K562 (cell line): Measurements from ENCODE around the gene DNAL4. TPM values are rescaled to one million over a fixed set of nuclear protein-coding genes. Genes with fewer than 3 reads are reported as not detected.

ENCODE experiments used
- BMI1 ChIP-seq: fragments of 150-350 bp; IDR thresholded peaks from 2 replicates; pipeline ENCODE4 v1.6.1; 2014; ENCODE audit warnings: low read length
- EGR1 ChIP-seq: fragments of 450-650 bp; conservative IDR thresholded peaks from 2 replicates; pipeline ENCODE4 v1.6.1; 2017; ENCODE audit warnings: mild to moderate bottlenecking
- ESRRB ChIP-seq: fragments of 250-450 bp; sonication (Bioruptor Pico); IDR thresholded peaks from 2 replicates; pipeline ENCODE4 v1.5.0; 2020; ENCODE audit warnings: mild to moderate bottlenecking, moderate library complexity, borderline replicate concordance
- ETV6 ChIP-seq, 3 experiments: fragments of 150-350 bp in 1 of 3; sonication (generic) in 1 of 3; formaldehyde crosslinking in 1 of 3; IDR thresholded peaks; 2 replicates each; pipeline versions ENCODE4 v1.6.1 to v1.8.0; 2014 to 2022; ENCODE audit warnings: borderline replicate concordance in 2 of 3, low read depth in 2 of 3, antibody characterized with exemption in 1 of 3, low read length in 1 of 3, mild to moderate bottlenecking in 1 of 3, missing genetic modification reagents in 1 of 3
- FIP1L1 ChIP-seq: fragments of 200-400 bp; formaldehyde crosslinking; IDR thresholded peaks from 2 replicates; pipeline ENCODE4 v1.6.1; 2018; ENCODE audit warnings: mild to moderate bottlenecking, low read depth, low read length; ENCODE audit not compliant: poor library complexity, severe bottlenecking
- LARP7 ChIP-seq: fragments of 450-650 bp; IDR thresholded peaks from 2 replicates; pipeline ENCODE4 v1.6.1; 2016
- MAFK ChIP-seq: IDR thresholded peaks from 2 replicates; pipeline ENCODE4 v1.6.1; 2011; ENCODE audit warnings: low read length, improper control_type of control experiment
- MBD2 ChIP-seq: sonication (generic); IDR thresholded peaks from 2 replicates; pipeline ENCODE4 v1.6.1; 2016; ENCODE audit warnings: low read depth, borderline replicate concordance
- RB1 ChIP-seq: fragments of 450-650 bp; IDR thresholded peaks from 2 replicates; pipeline ENCODE4 v1.6.1; 2017; ENCODE audit warnings: low read depth, mild to moderate bottlenecking
- SUPT5H ChIP-seq: fragments of 450-650 bp; IDR thresholded peaks from 2 replicates; pipeline ENCODE4 v1.6.1; 2016
- TBP ChIP-seq: optimal IDR thresholded peaks from 2 replicates; pipeline ENCODE3; 2011; ENCODE audit warnings: low read depth, low read length, improper control_type of control experiment
- ZBED1 ChIP-seq: IDR thresholded peaks from 2 replicates; pipeline ENCODE4 v1.6.1; 2014
- polyA plus RNA-seq, 8 experiments: library from polyadenylated mRNA; depleted of rRNA in 4 of 8; stranded (reverse) in 5 of 8; unstranded in 3 of 8; fragments of >200 nt; fragmentation: Nextera tagmentation in 2 of 8; fragmentation: Illumina TruSeq in 1 of 8; extraction: Ambion mirVana in 2 of 8; extraction: Trizol in 1 of 8; gene quantifications; 2 replicates each; pipeline versions ENCODE4 v1.2.1 to v1.2.3, GENCODE V29; 2011 to 2014; ENCODE audit warnings: inconsistent platforms in 1 of 8, missing spikeins in 1 of 8
- total RNA-seq, 7 experiments: library from RNA; depleted of rRNA in 6 of 7; stranded (reverse); fragments of >200 nt in 6 of 7; fragmentation: Illumina TruSeq in 2 of 7; extraction: Trizol in 2 of 7; gene quantifications; 2 replicates each; pipeline versions ENCODE4 v1.2.1 to v1.2.3, GENCODE V29; 2011 to 2021; ENCODE audit warnings: low replicate concordance in 1 of 7
- TF ChIP-seq, protein P1 (sequence below): fragments of 450-650 bp; IDR thresholded peaks from 2 replicates; pipeline ENCODE4 v1.6.1; 2016; ENCODE audit warnings: mild to moderate bottlenecking, moderate library complexity
- TF ChIP-seq, protein P2 (sequence below), 2 experiments: IDR thresholded peaks in 1 of 2; conservative IDR thresholded peaks in 1 of 2; 2 replicates each; pipeline ENCODE4 v1.6.1; 2016; ENCODE audit warnings: low read depth in 2 of 2, mild to moderate bottlenecking in 1 of 2, missing compliant biosample characterization in 1 of 2, missing genetic modification characterization in 1 of 2, moderate library complexity in 1 of 2

The DNAL4 gene
- total and polyA plus RNA-seq, 9 of the 15 experiments (the other 6 are each of a cell fraction or from before 2014, with no cell fraction given): 0.20 to 9.4 (median 5.2) TPM

DNA sequence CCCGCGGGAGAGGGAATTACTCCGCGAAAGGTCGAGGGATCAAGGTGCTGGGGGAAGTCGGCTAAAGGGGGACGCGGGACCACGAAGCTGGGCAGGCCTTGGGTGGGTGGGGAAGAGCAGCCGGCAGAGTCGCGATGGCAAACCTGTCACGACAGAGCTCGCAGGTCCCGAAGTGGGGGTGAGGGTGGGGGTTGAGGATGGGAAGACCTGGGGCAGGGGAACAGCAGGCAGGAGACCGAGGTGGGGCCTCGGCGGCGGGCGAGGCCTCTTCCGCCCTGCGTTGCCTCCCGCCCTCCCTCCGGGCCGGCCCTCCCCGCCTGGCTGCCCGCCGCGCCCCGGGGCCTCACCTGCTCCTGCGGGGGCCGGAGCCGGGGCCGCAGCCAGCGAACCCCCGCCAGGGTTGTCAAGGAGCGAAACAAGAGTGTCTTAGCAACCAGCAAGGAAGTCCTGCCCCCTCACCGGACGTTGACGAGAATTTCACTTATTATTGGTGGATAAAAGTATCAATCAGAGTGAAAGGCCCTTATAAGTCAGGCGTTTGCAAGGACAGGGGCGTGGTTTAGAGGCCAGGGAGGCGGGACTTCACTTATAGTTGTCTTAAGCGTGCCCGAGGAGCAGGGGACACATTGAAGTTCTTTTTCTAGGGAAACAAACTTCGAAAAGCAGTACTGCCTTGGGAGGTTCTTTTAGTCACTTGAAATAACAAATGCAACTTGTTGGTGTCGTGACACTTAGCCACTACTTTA lies at the start of gene DNAL4 (continued):
- TF ChIP-seq LARP7: no peak
- peak; percentile 54; the same call in 1 of the 2 replicates for TF ChIP-seq MBD2
- TF ChIP-seq ETV6 (IDR thresholded peaks at IDR 0.05; ENCODE audit: borderline replicate concordance in 1 of 2, low read depth in 2 of 2, low read length in 1 of 2): no peak
- TF ChIP-seq ETV6 (CRISPR knock-in tag; IDR thresholded peaks at IDR 0.05; ENCODE audit: borderline replicate concordance): no peak
- TF ChIP-seq, protein P1, sequence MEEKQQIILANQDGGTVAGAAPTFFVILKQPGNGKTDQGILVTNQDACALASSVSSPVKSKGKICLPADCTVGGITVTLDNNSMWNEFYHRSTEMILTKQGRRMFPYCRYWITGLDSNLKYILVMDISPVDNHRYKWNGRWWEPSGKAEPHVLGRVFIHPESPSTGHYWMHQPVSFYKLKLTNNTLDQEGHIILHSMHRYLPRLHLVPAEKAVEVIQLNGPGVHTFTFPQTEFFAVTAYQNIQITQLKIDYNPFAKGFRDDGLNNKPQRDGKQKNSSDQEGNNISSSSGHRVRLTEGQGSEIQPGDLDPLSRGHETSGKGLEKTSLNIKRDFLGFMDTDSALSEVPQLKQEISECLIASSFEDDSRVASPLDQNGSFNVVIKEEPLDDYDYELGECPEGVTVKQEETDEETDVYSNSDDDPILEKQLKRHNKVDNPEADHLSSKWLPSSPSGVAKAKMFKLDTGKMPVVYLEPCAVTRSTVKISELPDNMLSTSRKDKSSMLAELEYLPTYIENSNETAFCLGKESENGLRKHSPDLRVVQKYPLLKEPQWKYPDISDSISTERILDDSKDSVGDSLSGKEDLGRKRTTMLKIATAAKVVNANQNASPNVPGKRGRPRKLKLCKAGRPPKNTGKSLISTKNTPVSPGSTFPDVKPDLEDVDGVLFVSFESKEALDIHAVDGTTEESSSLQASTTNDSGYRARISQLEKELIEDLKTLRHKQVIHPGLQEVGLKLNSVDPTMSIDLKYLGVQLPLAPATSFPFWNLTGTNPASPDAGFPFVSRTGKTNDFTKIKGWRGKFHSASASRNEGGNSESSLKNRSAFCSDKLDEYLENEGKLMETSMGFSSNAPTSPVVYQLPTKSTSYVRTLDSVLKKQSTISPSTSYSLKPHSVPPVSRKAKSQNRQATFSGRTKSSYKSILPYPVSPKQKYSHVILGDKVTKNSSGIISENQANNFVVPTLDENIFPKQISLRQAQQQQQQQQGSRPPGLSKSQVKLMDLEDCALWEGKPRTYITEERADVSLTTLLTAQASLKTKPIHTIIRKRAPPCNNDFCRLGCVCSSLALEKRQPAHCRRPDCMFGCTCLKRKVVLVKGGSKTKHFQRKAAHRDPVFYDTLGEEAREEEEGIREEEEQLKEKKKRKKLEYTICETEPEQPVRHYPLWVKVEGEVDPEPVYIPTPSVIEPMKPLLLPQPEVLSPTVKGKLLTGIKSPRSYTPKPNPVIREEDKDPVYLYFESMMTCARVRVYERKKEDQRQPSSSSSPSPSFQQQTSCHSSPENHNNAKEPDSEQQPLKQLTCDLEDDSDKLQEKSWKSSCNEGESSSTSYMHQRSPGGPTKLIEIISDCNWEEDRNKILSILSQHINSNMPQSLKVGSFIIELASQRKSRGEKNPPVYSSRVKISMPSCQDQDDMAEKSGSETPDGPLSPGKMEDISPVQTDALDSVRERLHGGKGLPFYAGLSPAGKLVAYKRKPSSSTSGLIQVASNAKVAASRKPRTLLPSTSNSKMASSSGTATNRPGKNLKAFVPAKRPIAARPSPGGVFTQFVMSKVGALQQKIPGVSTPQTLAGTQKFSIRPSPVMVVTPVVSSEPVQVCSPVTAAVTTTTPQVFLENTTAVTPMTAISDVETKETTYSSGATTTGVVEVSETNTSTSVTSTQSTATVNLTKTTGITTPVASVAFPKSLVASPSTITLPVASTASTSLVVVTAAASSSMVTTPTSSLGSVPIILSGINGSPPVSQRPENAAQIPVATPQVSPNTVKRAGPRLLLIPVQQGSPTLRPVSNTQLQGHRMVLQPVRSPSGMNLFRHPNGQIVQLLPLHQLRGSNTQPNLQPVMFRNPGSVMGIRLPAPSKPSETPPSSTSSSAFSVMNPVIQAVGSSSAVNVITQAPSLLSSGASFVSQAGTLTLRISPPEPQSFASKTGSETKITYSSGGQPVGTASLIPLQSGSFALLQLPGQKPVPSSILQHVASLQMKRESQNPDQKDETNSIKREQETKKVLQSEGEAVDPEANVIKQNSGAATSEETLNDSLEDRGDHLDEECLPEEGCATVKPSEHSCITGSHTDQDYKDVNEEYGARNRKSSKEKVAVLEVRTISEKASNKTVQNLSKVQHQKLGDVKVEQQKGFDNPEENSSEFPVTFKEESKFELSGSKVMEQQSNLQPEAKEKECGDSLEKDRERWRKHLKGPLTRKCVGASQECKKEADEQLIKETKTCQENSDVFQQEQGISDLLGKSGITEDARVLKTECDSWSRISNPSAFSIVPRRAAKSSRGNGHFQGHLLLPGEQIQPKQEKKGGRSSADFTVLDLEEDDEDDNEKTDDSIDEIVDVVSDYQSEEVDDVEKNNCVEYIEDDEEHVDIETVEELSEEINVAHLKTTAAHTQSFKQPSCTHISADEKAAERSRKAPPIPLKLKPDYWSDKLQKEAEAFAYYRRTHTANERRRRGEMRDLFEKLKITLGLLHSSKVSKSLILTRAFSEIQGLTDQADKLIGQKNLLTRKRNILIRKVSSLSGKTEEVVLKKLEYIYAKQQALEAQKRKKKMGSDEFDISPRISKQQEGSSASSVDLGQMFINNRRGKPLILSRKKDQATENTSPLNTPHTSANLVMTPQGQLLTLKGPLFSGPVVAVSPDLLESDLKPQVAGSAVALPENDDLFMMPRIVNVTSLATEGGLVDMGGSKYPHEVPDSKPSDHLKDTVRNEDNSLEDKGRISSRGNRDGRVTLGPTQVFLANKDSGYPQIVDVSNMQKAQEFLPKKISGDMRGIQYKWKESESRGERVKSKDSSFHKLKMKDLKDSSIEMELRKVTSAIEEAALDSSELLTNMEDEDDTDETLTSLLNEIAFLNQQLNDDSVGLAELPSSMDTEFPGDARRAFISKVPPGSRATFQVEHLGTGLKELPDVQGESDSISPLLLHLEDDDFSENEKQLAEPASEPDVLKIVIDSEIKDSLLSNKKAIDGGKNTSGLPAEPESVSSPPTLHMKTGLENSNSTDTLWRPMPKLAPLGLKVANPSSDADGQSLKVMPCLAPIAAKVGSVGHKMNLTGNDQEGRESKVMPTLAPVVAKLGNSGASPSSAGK: peak; percentile 57; the same call in 1 of the 2 replicates
- TF ChIP-seq EGR1: peak; percentile 65
- no peak for TF ChIP-seq FIP1L1
- no peak for TF ChIP-seq SUPT5H
- TF ChIP-seq TBP: peak; percentile 50
- TF ChIP-seq ESRRB (CRISPR knock-in tag): no peak
- TF ChIP-seq BMI1: peak; percentile 61; the same call in 1 of the 2 replicates
- TF ChIP-seq, protein P2, sequence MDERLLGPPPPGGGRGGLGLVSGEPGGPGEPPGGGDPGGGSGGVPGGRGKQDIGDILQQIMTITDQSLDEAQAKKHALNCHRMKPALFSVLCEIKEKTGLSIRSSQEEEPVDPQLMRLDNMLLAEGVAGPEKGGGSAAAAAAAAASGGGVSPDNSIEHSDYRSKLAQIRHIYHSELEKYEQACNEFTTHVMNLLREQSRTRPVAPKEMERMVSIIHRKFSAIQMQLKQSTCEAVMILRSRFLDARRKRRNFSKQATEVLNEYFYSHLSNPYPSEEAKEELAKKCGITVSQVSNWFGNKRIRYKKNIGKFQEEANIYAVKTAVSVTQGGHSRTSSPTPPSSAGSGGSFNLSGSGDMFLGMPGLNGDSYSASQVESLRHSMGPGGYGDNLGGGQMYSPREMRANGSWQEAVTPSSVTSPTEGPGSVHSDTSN (CRISPR knock-in tag; IDR thresholded peaks at IDR 0.05; ENCODE audit: low read depth): peak; percentile 62
- TF ChIP-seq, protein P2 (tag; conservative IDR thresholded peaks at IDR 0.05; ENCODE audit: low read depth): peak; percentile 94
- no peak for TF ChIP-seq MAFK
- peak; percentile 38; the same call in 1 of the 2 replicates for TF ChIP-seq RB1
- peak; percentile 83; the same call in 1 of the 2 replicates for TF ChIP-seq ZBED1
